Dendritic cell treated with granulocyte-macrophage colony-stimulating factor and Interleukin-4, amounts not matched to agents 40 ng/mL and 50 ng/mL, for 4 days (primary cell): ENCODE results near the gene PCSK6.

Experiments
- H3K27ac Mint-ChIP-seq: one replicate; pipeline ENCODE4 v1.8.0; 2022; ENCODE audit warnings: mild to moderate bottlenecking, mixed read lengths
- H3K27me3 Mint-ChIP-seq: one replicate; pipeline ENCODE4 v1.8.0; 2022; ENCODE audit warnings: mild to moderate bottlenecking, mixed read lengths
- H3K36me3 Mint-ChIP-seq: one replicate; pipeline ENCODE4 v1.8.0; 2022; ENCODE audit warnings: low read depth, mixed read lengths
- H3K4me1 Mint-ChIP-seq: one replicate; pipeline ENCODE4 v1.8.0; 2022; ENCODE audit warnings: low read depth, mixed read lengths
- H3K4me3 Mint-ChIP-seq: one replicate; pipeline ENCODE4 v1.8.0; 2022; ENCODE audit warnings: mild to moderate bottlenecking, moderate library complexity, mixed read lengths
- H3K9me3 Mint-ChIP-seq: one replicate; pipeline ENCODE4 v1.8.0; 2022; ENCODE audit warnings: mixed read lengths
- intact Hi-C: fragments of 100-400 bp; cut with micrococcal nuclease; formaldehyde crosslinking; loops from one replicate; pipeline ENCODE4 v1.15.0; 2022

PCSK6 gene

GRCh38 chr15:101316529-101316928 is 173.0 kb downstream of the PCSK6 start:
- Mint-ChIP-seq H3K4me3 (no peak overlapping the region), H3K27me3 (peaks cover 32% of the 10 kb centered on the region)

GRCh38 chr15:101315736-101316135 is 173.8 kb downstream of the PCSK6 start:
- Mint-ChIP-seq H3K4me1 (peaks cover 6% of the 10 kb centered on the region), H3K27ac (no peak overlapping the region), H3K9me3 (no peaks in the 10 kb centered on the region), H3K27me3 (peaks cover 24% of the 10 kb centered on the region), H3K4me3 (no peak overlapping the region), H3K36me3 (no peaks in the 10 kb centered on the region)
- intact Hi-C loops: no loop called here

More at GRCh38 chr15:101316529-101316928, 173.0 kb downstream of the PCSK6 start:
- H3K9me3 Mint-ChIP-seq: no peaks in the 10 kb centered on the region
- no peak overlapping the region for H3K27ac Mint-ChIP-seq
- intact Hi-C loops: no loop called here
- H3K36me3 Mint-ChIP-seq: no peaks in the 10 kb centered on the region
- H3K4me1 Mint-ChIP-seq: peaks cover 12% of the 10 kb centered on the region

- Mint-ChIP-seq H3K4me3 (no peak overlapping the region), H3K36me3 (no peaks in the 10 kb centered on the region), H3K9me3 (no peaks in the 10 kb centered on the region), H3K27me3 (peaks cover 24% of the 10 kb centered on the region), H3K27ac (no peak overlapping the region), H3K4me1 (no peaks in the 10 kb centered on the region)
- intact Hi-C loops: no loop called here
Measured at GRCh38 chr15:101314336-101315125, 175.0 kb downstream of the PCSK6 start.

- Mint-ChIP-seq H3K27ac (no peak overlapping the region), H3K4me3 (no peak overlapping the region), H3K36me3 (no peaks in the 10 kb centered on the region), H3K4me1 (no peaks in the 10 kb centered on the region), H3K9me3 (no peaks in the 10 kb centered on the region), H3K27me3 (peaks cover 19% of the 10 kb centered on the region)
- intact Hi-C loops: no loop called here
Measured at GRCh38 chr15:101313041-101313761, 176.3 kb downstream of the PCSK6 start.

GRCh38 chr15:101310508-101310907 is 179.0 kb downstream of the PCSK6 start:
- no peak overlapping the region for H3K27ac Mint-ChIP-seq
- intact Hi-C loops: no loop called here
- H3K4me3 Mint-ChIP-seq: no peak overlapping the region
- no peaks in the 10 kb centered on the region for H3K36me3 Mint-ChIP-seq
- no peaks in the 10 kb centered on the region for H3K9me3 Mint-ChIP-seq
- peaks cover 5% of the 10 kb centered on the region for H3K27me3 Mint-ChIP-seq
- H3K4me1 Mint-ChIP-seq: no peaks in the 10 kb centered on the region

- intact Hi-C loops: no loop called here
- H3K4me3 Mint-ChIP-seq: no peak overlapping the region
Measured at GRCh38 chr15:101310161-101310480, 179.4 kb downstream of the PCSK6 start.

GRCh38 chr15:101309436-101310160 is 179.9 kb downstream of the PCSK6 start:
- Mint-ChIP-seq H3K4me1 (no peaks in the 10 kb centered on the region), H3K27me3 (peaks cover 7% of the 10 kb centered on the region), H3K36me3 (no peaks in the 10 kb centered on the region), H3K9me3 (no peaks in the 10 kb centered on the region), H3K4me3 (no peak overlapping the region), H3K27ac (no peak overlapping the region)
- intact Hi-C loops: no loop called here

More at GRCh38 chr15:101310161-101310480, 179.4 kb downstream of the PCSK6 start:
- Mint-ChIP-seq H3K27ac (no peak overlapping the region), H3K9me3 (no peaks in the 10 kb centered on the region), H3K36me3 (no peaks in the 10 kb centered on the region), H3K27me3 (peaks cover 6% of the 10 kb centered on the region), H3K4me1 (no peaks in the 10 kb centered on the region)

- Mint-ChIP-seq H3K27ac (no peak overlapping the region), H3K9me3 (no peaks in the 10 kb centered on the region), H3K4me3 (no peak overlapping the region), H3K27me3 (peaks cover 7% of the 10 kb centered on the region), H3K36me3 (no peaks in the 10 kb centered on the region), H3K4me1 (no peaks in the 10 kb centered on the region)
- intact Hi-C loops: no loop called here
Measured at GRCh38 chr15:101308604-101309435, 180.7 kb downstream of the PCSK6 start.

GRCh38 chr15:101307897-101308603 is 181.5 kb downstream of the PCSK6 start:
- Mint-ChIP-seq H3K36me3 (no peaks in the 10 kb centered on the region), H3K27me3 (peaks cover 8% of the 10 kb centered on the region), H3K27ac (no peak overlapping the region), H3K9me3 (no peaks in the 10 kb centered on the region), H3K4me1 (no peaks in the 10 kb centered on the region), H3K4me3 (no peak overlapping the region)
- intact Hi-C loops: no loop called here

- Mint-ChIP-seq H3K9me3 (no peaks in the 10 kb centered on the region), H3K27ac (no peak overlapping the region), H3K4me3 (no peak overlapping the region), H3K27me3 (peaks cover 13% of the 10 kb centered on the region), H3K4me1 (no peaks in the 10 kb centered on the region), H3K36me3 (no peaks in the 10 kb centered on the region)
- intact Hi-C loops: no loop called here
Measured at GRCh38 chr15:101307048-101307896, 182.2 kb downstream of the PCSK6 start.

GRCh38 chr15:101306341-101307047 is 183.0 kb downstream of the PCSK6 start:
- Mint-ChIP-seq H3K4me1 (no peaks in the 10 kb centered on the region), H3K36me3 (no peaks in the 10 kb centered on the region), H3K4me3 (no peak overlapping the region), H3K27me3 (peaks cover 15% of the 10 kb centered on the region), H3K9me3 (no peaks in the 10 kb centered on the region), H3K27ac (no peak overlapping the region)
- intact Hi-C loops: no loop called here

- H3K9me3 Mint-ChIP-seq: no peaks in the 10 kb centered on the region
- H3K27me3 Mint-ChIP-seq: peaks cover 19% of the 10 kb centered on the region
- intact Hi-C loops: no loop called here
- no peak overlapping the region for H3K4me3 Mint-ChIP-seq
- no peaks in the 10 kb centered on the region for H3K4me1 Mint-ChIP-seq
- H3K36me3 Mint-ChIP-seq: no peaks in the 10 kb centered on the region
- no peak overlapping the region for H3K27ac Mint-ChIP-seq
Measured at GRCh38 chr15:101305820-101306255, 183.7 kb downstream of the PCSK6 start.
